Tibial nerve (tissue), 4 donors: ENCODE data around the gene CASKIN2. TPM values are rescaled to one million over a fixed set of nuclear protein-coding genes. Genes with fewer than 3 reads are reported as not detected.
A peak's percentile ranks its signal among the peaks of the same experiment; 100 is the strongest.

Experiments
- DNase-seq, 2 donors: peaks; one replicate each; pipeline ENCODE4 v3.0.0-alpha.2; 2019; ENCODE audit warnings: low spot score in 2 of 2
- H3K27ac ChIP-seq, 4 donors: fragments of 200-600 bp; sonication (generic) in 3 of 4; one replicate each; pipeline ENCODE4 v1.5.1; 2017 to 2019; ENCODE audit warnings: mild to moderate bottlenecking in 1 of 4
- H3K27me3 ChIP-seq, 2 donors: fragments of 200-600 bp; sonication (generic) in 1 of 2; one replicate each; pipeline versions ENCODE4 v1.5.1 to v1.6.0; 2017 to 2019
- H3K36me3 ChIP-seq, 3 donors: fragments of 200-600 bp; sonication (generic); one replicate each; pipeline ENCODE4 v1.5.1; 2018 to 2019
- H3K4me1 ChIP-seq, 4 donors: fragments of 200-600 bp; sonication (generic) in 3 of 4; one replicate each; pipeline ENCODE4 v1.5.1; 2017 to 2019
- H3K4me3 ChIP-seq, 4 donors: fragments of 200-600 bp; sonication (generic) in 3 of 4; one replicate each; pipeline ENCODE4 v1.5.1; 2017 to 2019; ENCODE audit warnings: mild to moderate bottlenecking in 1 of 4, moderate library complexity in 1 of 4
- H3K9me3 ChIP-seq, 4 donors: fragments of 200-600 bp; sonication (generic) in 3 of 4; one replicate each; pipeline ENCODE4 v1.5.1; 2017 to 2019
- EP300 ChIP-seq, 2 donors: sonication (generic); formaldehyde crosslinking; IDR thresholded peaks; one replicate each; pipeline ENCODE4 v1.6.1; 2017; ENCODE audit warnings: antibody characterized with exemption in 2 of 2, mild to moderate bottlenecking in 1 of 2
- POLR2A ChIP-seq, 2 donors: fragments of 450-650 bp; IDR thresholded peaks; one replicate each; pipeline ENCODE4 v1.6.1; 2017; ENCODE audit warnings: antibody characterized with exemption in 2 of 2, mild to moderate bottlenecking in 2 of 2, moderate library complexity in 2 of 2
- WGBS, 2 donors: methylation state at CpG; one replicate each; pipeline ENCODE4 v1.1.5; 2018; 5-methylcytosine and 5-hydroxymethylcytosine counted together
- total RNA-seq, 4 donors: library from RNA; depleted of rRNA; stranded (reverse); fragments of >200 nt; gene quantifications; one replicate each; pipeline ENCODE4 v1.1.0, GENCODE V29; 2016
- TF ChIP-seq, protein P1 (sequence below), 5 experiments: fragments of 200-600 bp in 3 of 5; fragments of 450-650 bp in 2 of 5; sonication (generic) in 3 of 5; IDR thresholded peaks; one replicate each; pipeline ENCODE4 v1.5.1; 2016 to 2019; ENCODE audit warnings: antibody characterized with exemption in 5 of 5, mild to moderate bottlenecking in 3 of 5, moderate library complexity in 2 of 5

CASKIN2 gene
- total RNA-seq, 4 donors from 2014 or later, result 36.0 to 59.0 (median 51.3) TPM

DNA sequence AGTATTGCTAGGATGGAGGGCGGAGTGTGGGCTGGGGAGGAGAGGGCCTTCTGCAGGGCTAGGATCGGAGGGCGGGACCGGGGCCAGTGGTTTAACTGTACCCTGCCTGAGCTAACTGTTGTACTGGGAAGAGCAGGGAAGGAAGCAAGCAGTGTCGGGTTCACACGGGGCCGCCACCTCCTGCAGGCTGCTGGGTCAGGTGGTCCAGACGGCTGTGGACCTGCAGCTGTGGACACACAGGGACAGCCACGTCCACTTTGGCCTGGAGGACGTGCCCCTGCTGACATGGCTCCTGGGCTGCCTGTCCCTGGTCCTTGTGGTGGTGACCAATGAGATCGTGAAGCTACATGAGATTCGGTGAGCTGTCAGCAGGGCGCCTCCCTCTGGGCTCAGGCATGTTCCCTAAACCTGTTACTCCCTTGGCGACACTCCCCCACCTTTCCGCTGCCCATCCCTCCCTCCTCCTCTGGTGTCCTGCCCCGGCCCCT lies 16.6 kb downstream of the CASKIN2 start:
- H3K9me3 ChIP-seq, result no peaks in the 10 kb centered on the region
- H3K4me1 ChIP-seq, result peaks cover 0 to 52% (median 16%) of the 10 kb centered on the region in 4 donors
- TF ChIP-seq POLR2A (IDR thresholded peaks at IDR 0.05), result no peak
- no peak overlapping the region for H3K4me3 ChIP-seq
- whole genome bisulfite sequencing, 2 donors, result 49 to 55% methylated on average over 14 to 16 of the region's 16 CpGs
- peaks cover 0 to 90% (median 17%) of the 10 kb centered on the region in 3 donors for H3K36me3 ChIP-seq
- peak overlapping the region in 2 of 4 donors; percentile 90 to 96 for H3K27ac ChIP-seq
- DNase-seq, result no peak
- no peaks in the 10 kb centered on the region for H3K27me3 ChIP-seq

DNA sequence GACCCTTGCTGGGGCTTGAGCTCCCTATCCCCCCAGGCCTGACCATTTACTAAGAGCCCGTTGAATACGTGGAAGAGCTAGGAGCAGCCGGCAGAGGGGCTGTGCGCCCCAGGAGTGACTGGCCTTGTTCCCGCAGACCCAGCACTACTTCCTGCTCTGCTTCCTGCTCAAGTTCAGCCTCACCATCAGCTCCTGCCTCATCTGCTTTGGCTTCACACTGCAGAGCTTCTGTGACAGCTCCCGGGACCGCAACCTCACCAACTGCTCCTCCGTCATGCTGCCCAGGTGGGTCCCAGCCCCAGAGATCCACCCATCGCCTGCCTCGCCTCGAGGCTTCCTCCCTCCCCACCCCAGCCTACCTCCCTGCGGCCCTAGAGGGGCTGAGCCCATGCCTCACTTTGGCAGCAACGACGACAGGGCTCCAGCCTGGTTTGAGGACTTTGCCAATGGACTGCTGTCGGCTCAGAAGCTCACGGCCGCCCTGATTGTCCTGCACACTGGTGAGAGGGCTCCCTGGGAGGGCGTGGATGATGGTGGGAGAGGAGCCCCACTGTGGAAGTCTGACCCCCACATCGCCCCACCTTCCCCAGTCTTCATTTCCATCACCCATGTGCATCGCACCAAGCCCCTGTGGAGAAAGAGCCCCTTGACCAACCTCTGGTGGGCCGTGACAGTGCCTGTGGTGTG lies 17.2 kb downstream of the CASKIN2 start:
- H3K4me1 ChIP-seq, result peaks cover 0 to 49% (median 16%) of the 10 kb centered on the region in 4 donors
- 61 to 65% methylated on average over 21 of the region's 21 CpGs for WGBS, 2 donors
- H3K27ac ChIP-seq, result peak overlapping the region in 2 of 4 donors; percentile 90 to 96
- DNase-seq, result no peak
- no peak overlapping the region for H3K4me3 ChIP-seq
- TF ChIP-seq, protein P1, sequence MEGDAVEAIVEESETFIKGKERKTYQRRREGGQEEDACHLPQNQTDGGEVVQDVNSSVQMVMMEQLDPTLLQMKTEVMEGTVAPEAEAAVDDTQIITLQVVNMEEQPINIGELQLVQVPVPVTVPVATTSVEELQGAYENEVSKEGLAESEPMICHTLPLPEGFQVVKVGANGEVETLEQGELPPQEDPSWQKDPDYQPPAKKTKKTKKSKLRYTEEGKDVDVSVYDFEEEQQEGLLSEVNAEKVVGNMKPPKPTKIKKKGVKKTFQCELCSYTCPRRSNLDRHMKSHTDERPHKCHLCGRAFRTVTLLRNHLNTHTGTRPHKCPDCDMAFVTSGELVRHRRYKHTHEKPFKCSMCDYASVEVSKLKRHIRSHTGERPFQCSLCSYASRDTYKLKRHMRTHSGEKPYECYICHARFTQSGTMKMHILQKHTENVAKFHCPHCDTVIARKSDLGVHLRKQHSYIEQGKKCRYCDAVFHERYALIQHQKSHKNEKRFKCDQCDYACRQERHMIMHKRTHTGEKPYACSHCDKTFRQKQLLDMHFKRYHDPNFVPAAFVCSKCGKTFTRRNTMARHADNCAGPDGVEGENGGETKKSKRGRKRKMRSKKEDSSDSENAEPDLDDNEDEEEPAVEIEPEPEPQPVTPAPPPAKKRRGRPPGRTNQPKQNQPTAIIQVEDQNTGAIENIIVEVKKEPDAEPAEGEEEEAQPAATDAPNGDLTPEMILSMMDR (IDR thresholded peaks at IDR 0.05), result no peak
- TF ChIP-seq EP300 (IDR thresholded peaks at IDR 0.05) (no peak), POLR2A (IDR thresholded peaks at IDR 0.05) (no peak)
- peaks cover 0 to 90% (median 23%) of the 10 kb centered on the region in 3 donors for H3K36me3 ChIP-seq
- no peaks in the 10 kb centered on the region for H3K9me3 ChIP-seq
- H3K27me3 ChIP-seq, result no peaks in the 10 kb centered on the region

DNA sequence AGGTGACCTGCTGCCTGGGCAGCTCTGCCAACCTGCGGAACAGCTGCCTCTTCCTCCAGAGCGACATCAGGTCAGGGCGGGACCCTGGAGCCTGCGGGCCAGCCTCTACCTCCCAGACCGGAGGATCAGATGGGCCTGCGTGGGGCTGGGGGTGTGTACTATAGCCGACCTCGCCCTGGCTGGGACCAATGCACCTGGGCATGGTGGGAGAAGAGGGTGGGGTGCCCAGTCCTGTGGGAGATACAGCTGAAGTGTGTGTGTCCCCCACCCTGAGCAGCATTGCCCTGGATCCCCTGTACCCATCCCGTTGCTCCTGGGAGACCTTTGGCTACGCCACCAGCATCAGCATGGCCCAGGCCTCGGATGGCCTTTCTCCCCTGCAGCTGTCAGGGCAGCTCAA lies 19.3 kb downstream of the CASKIN2 start:
- no peak for TF ChIP-seq POLR2A (IDR thresholded peaks at IDR 0.05)
- no peak for TF ChIP-seq EP300 (IDR thresholded peaks at IDR 0.05)
- TF ChIP-seq, protein P1 (IDR thresholded peaks at IDR 0.05), result no peak
- H3K9me3 ChIP-seq, result no peaks in the 10 kb centered on the region
- H3K27ac ChIP-seq, result no peak overlapping the region
- H3K36me3 ChIP-seq, result peaks cover 0 to 98% (median 27%) of the 10 kb centered on the region in 3 donors
- H3K4me3 ChIP-seq, result no peak overlapping the region
- WGBS, 2 donors, result 90 to 92% methylated on average over 7 to 8 of the region's 11 CpGs
- H3K4me1 ChIP-seq, result peaks cover 0 to 36% (median 4%) of the 10 kb centered on the region in 4 donors
- H3K27me3 ChIP-seq, result no peaks in the 10 kb centered on the region
- no peak for DNase-seq

DNA sequence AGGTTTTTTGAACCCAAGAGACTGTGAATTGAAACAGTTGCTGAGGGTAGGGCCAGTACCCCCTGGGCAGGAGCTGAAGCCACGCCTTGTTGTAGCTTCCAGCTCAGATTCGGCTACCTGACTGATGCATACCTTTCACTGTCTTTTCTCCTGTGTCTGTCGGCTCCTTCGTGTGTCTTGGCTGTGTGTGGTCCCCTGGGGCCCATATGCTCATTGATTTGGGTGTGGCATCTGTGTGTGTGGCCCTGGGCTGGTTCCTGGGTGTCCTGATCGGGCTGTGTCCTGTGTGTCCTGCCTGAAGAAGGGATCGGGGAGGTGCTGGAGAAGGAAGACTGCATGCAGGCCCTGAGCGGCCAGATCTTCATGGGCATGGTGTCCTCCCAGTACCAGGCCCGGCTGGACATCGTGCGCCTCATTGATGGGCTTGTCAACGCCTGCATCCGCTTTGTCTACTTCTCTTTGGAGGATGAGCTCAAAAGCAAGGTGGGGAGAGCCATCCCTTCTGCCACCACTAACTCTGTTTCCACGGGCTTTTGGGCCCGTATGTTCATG lies 20.9 kb downstream of the CASKIN2 start:
- Histone ChIP-seq H3K27me3 (no peaks in the 10 kb centered on the region), H3K4me3 (no peak overlapping the region), H3K27ac (no peak overlapping the region), H3K36me3 (peaks cover 0 to 94% (median 23%) of the 10 kb centered on the region in 3 donors), H3K9me3 (no peaks in the 10 kb centered on the region), H3K4me1 (peaks cover 0 to 36% (median 7%) of the 10 kb centered on the region in 4 donors)
- no peak for DNase-seq
- no peak for TF ChIP-seq EP300 (IDR thresholded peaks at IDR 0.05)
- TF ChIP-seq POLR2A (IDR thresholded peaks at IDR 0.05), result no peak
- TF ChIP-seq, protein P1 (IDR thresholded peaks at IDR 0.05), result no peak
- WGBS, 2 donors, result 83 to 88% methylated on average over 14 of the region's 14 CpGs

DNA sequence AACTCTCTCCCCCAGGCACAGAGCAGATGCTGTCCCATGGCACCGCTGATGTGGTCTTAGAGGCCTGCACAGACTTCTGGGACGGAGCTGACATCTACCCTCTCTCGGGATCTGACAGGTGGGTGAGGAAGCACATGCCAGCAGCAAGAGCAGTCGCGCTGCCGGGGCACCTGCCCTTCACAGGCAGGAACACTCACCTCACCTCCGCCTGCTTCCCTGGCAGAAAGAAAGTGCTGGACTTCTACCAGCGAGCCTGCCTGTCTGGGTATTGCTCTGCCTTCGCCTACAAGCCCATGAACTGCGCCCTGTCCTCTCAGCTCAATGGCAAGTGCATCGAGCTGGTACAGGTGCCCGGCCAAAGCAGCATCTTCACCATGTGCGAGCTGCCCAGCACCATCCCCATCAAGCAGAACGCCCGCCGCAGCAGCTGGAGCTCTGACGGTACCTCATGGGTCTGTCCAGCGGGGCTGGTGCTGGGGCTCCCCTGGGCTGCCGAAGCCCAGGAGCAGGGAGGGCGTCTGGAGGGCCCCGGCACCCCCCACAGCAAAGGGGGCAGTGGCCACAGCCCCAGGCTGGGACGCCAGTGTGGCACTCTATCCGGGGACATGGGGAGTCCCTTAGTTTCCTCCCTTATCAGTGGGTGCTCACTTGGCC lies 21.7 kb downstream of the CASKIN2 start:
- peaks cover 0 to 36% (median 4%) of the 10 kb centered on the region in 4 donors for H3K4me1 ChIP-seq
- H3K9me3 ChIP-seq, result no peaks in the 10 kb centered on the region
- no peak overlapping the region for H3K27ac ChIP-seq
- DNase-seq, result no peak
- no peak for TF ChIP-seq EP300 (IDR thresholded peaks at IDR 0.05)
- TF ChIP-seq POLR2A (IDR thresholded peaks at IDR 0.05), result no peak
- no peak overlapping the region for H3K4me3 ChIP-seq
- no peaks in the 10 kb centered on the region for H3K27me3 ChIP-seq
- H3K36me3 ChIP-seq, result peaks cover 0 to 86% (median 23%) of the 10 kb centered on the region in 3 donors
- WGBS, 2 donors, result 93 to 95% methylated on average over 12 to 20 of the region's 23 CpGs
